Measurements from ENCODE around the gene PTPN4. TPM values are rescaled to one million over a fixed set of nuclear protein-coding genes. Genes with fewer than 3 reads are reported as not detected.

Gene PTPN4
- total and polyA plus RNA-seq, 10 of the 15 experiments (the other 5 are each of a cell fraction or from before 2014, with no cell fraction given): 5.0 to 29.7 (median 23.7) TPM

GRCh38 chr2:119732601-119733164, 27.0 kb upstream of the PTPN4 start:
- Histone ChIP-seq H3K27ac (ENCODE audit: control insufficient read depth, insufficient read depth) (no peak overlapping the region), H3K36me3 (ENCODE audit: control insufficient read depth in 2 of 2, insufficient read depth in 2 of 2, low read length in 1 of 2) (no peaks in the 10 kb centered on the region), H3K4me3 (no peak overlapping the region), H2AFZ (ENCODE audit: control insufficient read depth, low read depth, low read length) (no peak overlapping the region), H3K4me2 (ENCODE audit: control insufficient read depth, insufficient read depth) (no peak overlapping the region), H3K27me3 (replicated peaks in 1 of 2; ENCODE audit: control insufficient read depth in 2 of 2, insufficient read depth in 2 of 2, low read length in 1 of 2) (no peaks in the 10 kb centered on the region; a peak in 2 of 4 replicates), H4K20me1 (ENCODE audit: control insufficient read depth, insufficient read depth) (no peaks in the 10 kb centered on the region), H3K9ac (ENCODE audit: control insufficient read depth, insufficient read depth, low read length) (no peak overlapping the region), H3K9me3 (replicated peaks; ENCODE audit: control insufficient read depth, insufficient read depth, low read length) (no peaks in the 10 kb centered on the region), H3K79me2 (ENCODE audit: control insufficient read depth, insufficient read depth, low read length) (no peaks in the 10 kb centered on the region), H3K4me1 (ENCODE audit: control insufficient read depth, insufficient read depth, low read length) (no peaks in the 10 kb centered on the region)
- ATAC-seq (no peak), FAIRE-seq (no peak), DNase-seq (ENCODE audit: low read depth, low spot score) (no peak)
- WGBS (ENCODE audit: insufficient coverage, insufficient replicate concordance, low lambda C conversion rate, missing lambda C conversion rate): 55% methylated on average over 6 of the region's 6 CpGs
- no TSS peak for BruUV-seq (replicated peaks)
- RAD21 ChIA-PET (ENCODE audit: unreplicated experiment): no interaction called here
- SMC1A ChIA-PET (ENCODE audit: uncharacterized antibody, unreplicated experiment): no interaction called here
- CTCF ChIA-PET: no interaction called here
- in situ Hi-C loops (cut with MboI) (no loop called here), intact Hi-C loops (cut with micrococcal nuclease; ENCODE audit: unreplicated experiment) (no loop called here)
- TF ChIP-seq ZBTB40 (IDR thresholded peaks at IDR 0.05; ENCODE audit: borderline replicate concordance): no peak
- no peak for TF ChIP-seq POLR2AphosphoS2 (IDR thresholded peaks at IDR 0.05; ENCODE audit: low read depth, low read length)
- no peak for TF ChIP-seq MEF2A (IDR thresholded peaks at IDR 0.05; ENCODE audit: insufficient read depth, low read depth, low read length)
- TF ChIP-seq ZNF622 (IDR thresholded peaks at IDR 0.05): no peak
- POLR2A ChIA-PET: no interaction called here

All from GM12878 (cell line).